ENCODE measurements around the gene MMP10. TPM values are rescaled to one million over a fixed set of nuclear protein-coding genes. Genes with fewer than 3 reads are reported as not detected.

MMP10 gene
- total and polyA plus RNA-seq, 2 of the 8 experiments (the other 6 are each of a cell fraction or from before 2014, with no cell fraction given), result 0.03 to 0.17 TPM

GRCh38 chr11:102722821-102723220 is 57.6 kb downstream of the MMP10 start:
- Histone ChIP-seq H2AK5ac (ENCODE audit: low read depth, low read length) (no peak overlapping the region), H3K18ac (ENCODE audit: extremely low read depth, low read length) (no peak overlapping the region), H3K4me3 (ENCODE audit: extremely low read depth in 1 of 4, insufficient read depth in 2 of 4, low read depth in 3 of 4, low read length in 4 of 4) (no peak overlapping the region), H3K4me1 (replicated peaks in 1 of 4; ENCODE audit: control insufficient read depth in 3 of 4, insufficient read depth in 4 of 4, low read length in 3 of 4) (no peaks in the 10 kb centered on the region), H2BK120ac (replicated peaks; ENCODE audit: low read depth, low read length) (no peak overlapping the region), H3K9ac (replicated peaks in 1 of 4; ENCODE audit: extremely low read depth in 1 of 4, low read depth in 3 of 4, low read length in 3 of 4) (no peak overlapping the region), H3K79me1 (ENCODE audit: low read depth, low read length) (no peaks in the 10 kb centered on the region), H2BK15ac (ENCODE audit: low read length) (no peak overlapping the region), H3K27me3 (replicated peaks in 1 of 4; ENCODE audit: control insufficient read depth in 3 of 4, extremely low read depth in 1 of 4, insufficient read depth in 3 of 4, low read length in 3 of 4) (peaks cover 0 to 1% (median 0%) of the 10 kb centered on the region in 4 experiments; a peak in 1 of 7 replicates), H3K23ac (ENCODE audit: insufficient read length) (no peak overlapping the region), H4K8ac (ENCODE audit: extremely low read depth, insufficient read depth, low read length) (no peak overlapping the region), H2BK5ac (ENCODE audit: low read depth, low read length) (no peak overlapping the region), H4K91ac (replicated peaks; ENCODE audit: insufficient read length, low read length) (no peak overlapping the region), H3K36me3 (ENCODE audit: control insufficient read depth in 2 of 4, insufficient read depth in 4 of 4, low read length in 3 of 4) (no peaks in the 10 kb centered on the region), H3K4ac (replicated peaks; ENCODE audit: insufficient read length, low read depth, low read length) (no peak overlapping the region), H2BK20ac (ENCODE audit: low read length) (no peak overlapping the region), H3K79me2 (ENCODE audit: control insufficient read depth in 1 of 2, insufficient read depth in 2 of 2, low read length in 2 of 2) (no peaks in the 10 kb centered on the region), H3K27ac (ENCODE audit: low read depth, low read length) (no peak overlapping the region), H3K14ac (ENCODE audit: insufficient read length) (no peak overlapping the region), H4K20me1 (replicated peaks in 1 of 2; ENCODE audit: control insufficient read depth in 1 of 2, insufficient read depth in 2 of 2, low read length in 2 of 2) (no peaks in the 10 kb centered on the region), H3K56ac (replicated peaks; ENCODE audit: insufficient read length, low read depth, low read length) (no peak overlapping the region), H3K23me2 (ENCODE audit: low read depth, low read length) (no peaks in the 10 kb centered on the region), H3K4me2 (ENCODE audit: insufficient read depth in 1 of 2, low read depth in 2 of 2, low read length in 2 of 2) (no peak overlapping the region), H4K5ac (ENCODE audit: insufficient read length, low read depth, low read length) (no peak overlapping the region), H2AFZ (ENCODE audit: low read length) (no peak overlapping the region), H3K9me3 (ENCODE audit: insufficient read depth in 2 of 2, low read depth in 1 of 2, low read length in 1 of 2) (no peaks in the 10 kb centered on the region), H2BK12ac (ENCODE audit: low read depth, low read length) (no peak overlapping the region)
- CTCF ChIA-PET (ENCODE audit: partially characterized antibody), result no interaction called here
- DNase-seq (ENCODE audit: low read depth in 1 of 2, low spot score in 2 of 2) (no peak), FAIRE-seq (no peak)
- TF ChIP-seq ATF3 (IDR thresholded peaks at IDR 0.05; ENCODE audit: insufficient read depth, low read depth, low read length), result no peak
- TF ChIP-seq ZNF274 (IDR thresholded peaks at IDR 0.05; ENCODE audit: borderline replicate concordance, extremely low read depth, low read length), result no peak
- TF ChIP-seq SRF (IDR thresholded peaks at IDR 0.05; ENCODE audit: low read depth, low read length), result no peak
- TF ChIP-seq BACH1 (IDR thresholded peaks at IDR 0.05; ENCODE audit: low read length), result no peak
- TF ChIP-seq CEBPB (IDR thresholded peaks at IDR 0.05; ENCODE audit: low read depth, low read length), result no peak
- TF ChIP-seq JUN (IDR thresholded peaks at IDR 0.05; ENCODE audit: low read depth, low read length), result no peak
- no peak for TF ChIP-seq TEAD4 (IDR thresholded peaks at IDR 0.05; ENCODE audit: low read depth, low read length)
- no peak for TF ChIP-seq PHF8 (conservative IDR thresholded peaks at IDR 0.05; ENCODE audit: low read depth, low read length)
- no peak for TF ChIP-seq CHD1 (IDR thresholded peaks at IDR 0.05; ENCODE audit: low read depth, low read length)
- no peak for TF ChIP-seq SIN3A (conservative IDR thresholded peaks at IDR 0.05 in 1 of 2, IDR thresholded peaks at IDR 0.05 in 1 of 2; ENCODE audit: low read depth in 1 of 2, low read length in 2 of 2)
- TF ChIP-seq CBX8 (IDR thresholded peaks at IDR 0.05; ENCODE audit: borderline replicate concordance, low read depth, low read length), result no peak
- TF ChIP-seq SP4 (IDR thresholded peaks at IDR 0.05; ENCODE audit: low read length), result no peak
- TF ChIP-seq CREB1 (IDR thresholded peaks at IDR 0.05), result no peak
- TF ChIP-seq TAF7 (optimal IDR thresholded peaks at IDR 0.05; ENCODE audit: borderline replicate concordance, low read depth, low read length), result no peak
- no peak for TF ChIP-seq BRCA1 (IDR thresholded peaks at IDR 0.05; ENCODE audit: low read depth, low read length)
- no peak for TF ChIP-seq YY1 (IDR thresholded peaks at IDR 0.05; ENCODE audit: low read depth, low read length)
- POLR2A ChIA-PET (ENCODE audit: partially characterized antibody), result no interaction called here
